Rectal smooth muscle tissue (tissue), 1 donor: ENCODE data around the gene MRPL40.

Experiments
- H3K27ac ChIP-seq: one replicate; pipeline ENCODE4 v1.7.0; 2013; ENCODE audit warnings: low read depth, low read length, inconsistent platforms
- H3K27me3 ChIP-seq: one replicate; pipeline ENCODE4 v1.7.0; 2013; ENCODE audit warnings: low read length; ENCODE audit not compliant: control insufficient read depth, insufficient read depth
- H3K36me3 ChIP-seq: one replicate; pipeline ENCODE4 v1.7.0; 2013; ENCODE audit warnings: low read length; ENCODE audit not compliant: control insufficient read depth, insufficient read depth
- H3K4me1 ChIP-seq: one replicate; pipeline ENCODE4 v1.7.0; 2013; ENCODE audit warnings: low read length; ENCODE audit not compliant: control insufficient read depth, insufficient read depth
- H3K4me3 ChIP-seq: one replicate; pipeline ENCODE4 v1.7.0; 2013; ENCODE audit warnings: low read length
- H3K9ac ChIP-seq: one replicate; pipeline ENCODE4 v1.7.0; 2013; ENCODE audit warnings: low read length

MRPL40 gene

DNA sequence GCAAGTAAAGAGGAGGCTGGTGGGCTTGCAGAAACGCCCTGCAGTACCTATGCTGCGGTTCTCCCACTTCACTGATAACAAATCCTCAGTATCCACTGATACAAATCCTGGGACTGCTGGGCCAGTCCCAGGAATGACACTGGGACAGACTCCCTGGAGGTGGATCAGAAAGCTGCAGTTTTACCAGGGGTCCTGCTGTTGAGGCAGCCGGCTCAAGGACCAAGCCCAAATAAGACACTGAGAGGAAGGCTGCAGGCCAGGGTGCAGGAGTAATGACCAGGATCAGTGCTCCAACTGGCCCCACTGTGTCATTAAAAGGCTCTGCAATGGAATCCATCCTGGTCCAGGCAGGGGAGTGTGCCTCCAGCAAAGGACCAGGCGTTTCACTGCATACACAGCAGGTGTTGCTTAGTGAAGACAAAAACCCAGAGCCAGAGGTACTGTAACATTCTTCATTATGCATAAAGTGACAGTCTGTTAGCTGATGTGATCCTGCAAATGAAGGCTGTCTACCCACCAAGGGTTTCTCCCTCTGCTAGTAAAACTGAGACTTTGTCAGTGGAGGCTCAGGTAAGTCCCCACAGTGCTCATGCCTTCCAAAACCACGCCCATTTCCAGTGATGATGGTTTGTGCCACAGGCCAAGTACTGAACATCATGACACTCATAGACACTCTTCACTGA lies 16.5 kb downstream of the MRPL40 start:
- H3K4me1 ChIP-seq, result peaks cover 5% of the 10 kb centered on the region
- H3K27ac ChIP-seq, result no peak overlapping the region
- no peaks in the 10 kb centered on the region for H3K27me3 ChIP-seq
- H3K4me3 ChIP-seq, result no peak overlapping the region
- H3K9ac ChIP-seq, result no peak overlapping the region
- peaks cover 7% of the 10 kb centered on the region for H3K36me3 ChIP-seq

DNA sequence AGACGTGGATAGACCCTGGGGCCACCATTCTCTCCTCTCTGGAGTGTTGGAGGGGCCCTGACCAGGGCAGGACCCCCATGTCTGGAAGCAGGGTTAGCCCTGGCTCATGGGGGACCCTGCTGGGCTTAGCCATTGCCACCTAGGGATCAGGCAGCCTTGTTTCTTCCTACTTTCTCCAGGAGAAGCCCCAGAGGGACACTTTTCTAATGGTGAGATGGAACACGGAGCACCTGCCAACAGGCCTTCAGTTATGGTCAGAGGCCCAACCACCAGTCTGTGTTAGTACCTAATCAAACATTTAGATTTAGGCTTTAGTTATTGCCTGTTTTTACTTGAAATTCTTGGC lies 17.1 kb downstream of the MRPL40 start:
- Histone ChIP-seq H3K36me3 (peaks cover 4% of the 10 kb centered on the region), H3K27me3 (no peaks in the 10 kb centered on the region), H3K4me1 (peaks cover 5% of the 10 kb centered on the region), H3K27ac (no peak overlapping the region), H3K9ac (no peak overlapping the region), H3K4me3 (no peak overlapping the region)

DNA sequence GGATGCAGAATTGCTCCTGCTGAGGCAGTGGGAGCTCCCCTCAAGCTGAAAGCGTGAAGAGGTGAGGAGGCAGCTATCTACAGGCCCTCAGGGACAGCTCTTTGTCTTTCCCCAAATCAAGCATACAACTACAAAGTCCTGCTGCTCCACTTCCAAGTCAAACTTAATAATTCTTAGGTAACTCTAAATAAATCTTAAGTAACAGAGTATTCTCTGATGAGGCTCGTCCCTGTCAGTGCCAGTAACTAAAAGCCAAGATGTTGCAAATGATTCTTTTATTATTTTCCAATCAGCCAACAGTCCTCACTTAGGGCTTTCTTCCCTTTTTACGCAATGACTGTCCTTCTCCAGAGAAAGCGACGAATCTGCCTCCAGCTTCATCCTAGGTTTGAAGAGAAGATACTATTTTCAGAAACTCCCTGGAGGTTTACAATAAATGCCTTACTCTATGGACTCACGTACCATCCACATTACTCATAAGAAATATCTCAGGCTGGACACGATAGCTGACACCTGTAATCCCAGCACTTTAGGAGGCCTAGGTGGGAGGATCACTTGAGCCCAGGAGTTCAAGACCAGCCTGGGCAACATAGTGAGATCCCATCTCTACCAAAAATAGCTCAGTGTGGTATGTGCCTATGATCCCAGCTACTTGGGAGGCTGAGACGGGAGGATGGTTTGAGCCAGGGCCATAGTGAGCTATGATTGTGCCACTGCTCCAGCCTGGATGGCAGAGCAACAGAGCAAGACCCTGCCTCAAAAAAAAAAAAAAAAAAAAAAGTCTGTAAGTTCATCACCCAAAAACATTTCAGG lies 18.2 kb downstream of the MRPL40 start:
- peaks cover 4% of the 10 kb centered on the region for H3K36me3 ChIP-seq

DNA sequence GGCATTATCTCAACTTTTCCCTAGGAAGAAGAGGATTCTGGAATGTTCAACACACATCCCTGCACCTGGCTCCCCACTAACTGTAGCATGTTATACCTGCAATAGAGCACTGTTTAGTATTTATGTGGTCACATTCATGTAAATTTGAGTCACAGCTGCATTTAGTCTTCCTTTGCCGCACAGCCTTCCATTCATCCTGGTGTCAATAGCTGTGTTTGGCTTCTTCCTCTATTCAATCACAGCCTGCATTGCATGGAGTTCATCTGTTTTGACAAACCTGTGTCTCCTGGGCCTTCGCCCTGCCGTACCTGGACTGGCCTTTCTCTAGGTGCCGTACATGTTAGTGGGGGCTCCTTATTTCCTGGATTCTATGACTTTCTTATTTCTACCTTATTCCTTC lies 19.2 kb downstream of the MRPL40 start:
- no peak overlapping the region for H3K4me3 ChIP-seq
- H3K36me3 ChIP-seq, result peaks cover 12% of the 10 kb centered on the region
- H3K27ac ChIP-seq, result no peak overlapping the region
- no peak overlapping the region for H3K9ac ChIP-seq
- H3K4me1 ChIP-seq, result peaks cover 1% of the 10 kb centered on the region
- H3K27me3 ChIP-seq, result no peaks in the 10 kb centered on the region

More for the DNA sequence above, 18.2 kb downstream of the MRPL40 start:
- peaks cover 5% of the 10 kb centered on the region for H3K4me1 ChIP-seq
- H3K27ac ChIP-seq, result no peak overlapping the region
- H3K27me3 ChIP-seq, result no peaks in the 10 kb centered on the region
- no peak overlapping the region for H3K4me3 ChIP-seq
- H3K9ac ChIP-seq, result no peak overlapping the region

DNA sequence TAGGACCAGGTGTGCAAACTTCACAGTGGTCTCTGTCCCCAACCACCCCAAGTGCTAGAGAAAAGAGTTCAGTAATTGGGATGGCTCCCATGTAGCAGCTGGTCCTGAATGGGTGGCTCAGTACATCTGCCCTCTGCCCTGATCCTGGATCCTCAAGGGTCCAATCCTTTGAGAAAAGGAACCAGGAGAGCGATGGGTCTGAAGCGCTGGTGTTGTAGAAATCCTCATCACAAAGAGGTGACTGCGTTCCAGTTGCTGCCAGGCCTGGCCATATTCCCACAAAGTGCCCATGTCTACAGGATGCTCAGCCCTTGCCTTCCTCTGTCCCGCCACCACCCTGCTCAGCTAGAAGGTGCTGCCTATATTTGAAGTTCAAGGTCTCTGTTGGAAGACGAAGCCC lies 21.4 kb downstream of the MRPL40 start:
- no peak overlapping the region for H3K4me3 ChIP-seq
- peaks cover 17% of the 10 kb centered on the region for H3K36me3 ChIP-seq
- no peaks in the 10 kb centered on the region for H3K27me3 ChIP-seq
- H3K9ac ChIP-seq, result no peak overlapping the region
- no peaks in the 10 kb centered on the region for H3K4me1 ChIP-seq
- H3K27ac ChIP-seq, result no peak overlapping the region

DNA sequence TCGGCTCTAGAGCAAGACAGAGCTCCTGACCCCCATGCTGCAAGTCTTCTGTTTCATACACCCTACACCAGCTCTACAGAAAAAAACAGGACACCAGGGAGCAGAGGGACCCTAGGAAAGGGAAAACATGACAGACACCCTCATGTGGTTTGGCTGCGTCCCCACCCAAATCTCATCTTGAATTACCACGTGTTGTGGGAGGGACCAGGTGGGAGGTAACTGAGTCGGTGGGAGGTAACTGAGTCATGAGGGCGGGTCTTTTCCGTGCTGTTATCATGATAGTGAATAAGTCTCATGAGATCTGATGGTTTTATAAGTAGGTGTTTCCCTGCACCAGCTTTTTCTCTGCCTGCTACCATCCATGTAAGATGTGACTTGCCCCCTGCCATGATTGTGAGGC lies 21.8 kb downstream of the MRPL40 start:
- Histone ChIP-seq H3K4me3 (no peak overlapping the region), H3K9ac (no peak overlapping the region), H3K27ac (no peak overlapping the region), H3K4me1 (no peaks in the 10 kb centered on the region), H3K27me3 (no peaks in the 10 kb centered on the region), H3K36me3 (peaks cover 17% of the 10 kb centered on the region)

DNA sequence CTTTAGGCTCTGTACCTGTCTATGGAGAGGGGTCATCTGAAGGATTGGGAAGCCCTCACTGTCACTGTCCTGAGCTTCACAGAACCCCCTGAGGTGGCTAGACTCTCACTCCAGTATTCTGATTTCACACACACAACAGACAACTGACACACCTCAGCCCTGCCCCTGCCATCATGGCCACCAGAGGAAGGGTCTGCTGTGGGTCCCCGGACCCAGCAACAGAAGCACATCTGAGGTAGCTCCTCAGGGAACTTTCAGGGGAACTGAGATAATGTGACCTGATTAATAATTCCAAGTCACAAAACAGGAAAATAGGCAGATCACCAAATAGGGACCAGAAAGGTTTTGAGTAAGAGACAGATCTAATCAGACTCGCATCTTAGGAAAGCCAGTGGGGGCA lies 22.7 kb downstream of the MRPL40 start:
- Histone ChIP-seq H3K36me3 (peaks cover 17% of the 10 kb centered on the region), H3K4me1 (no peaks in the 10 kb centered on the region), H3K27ac (no peak overlapping the region), H3K27me3 (no peaks in the 10 kb centered on the region), H3K4me3 (no peak overlapping the region), H3K9ac (no peak overlapping the region)

DNA sequence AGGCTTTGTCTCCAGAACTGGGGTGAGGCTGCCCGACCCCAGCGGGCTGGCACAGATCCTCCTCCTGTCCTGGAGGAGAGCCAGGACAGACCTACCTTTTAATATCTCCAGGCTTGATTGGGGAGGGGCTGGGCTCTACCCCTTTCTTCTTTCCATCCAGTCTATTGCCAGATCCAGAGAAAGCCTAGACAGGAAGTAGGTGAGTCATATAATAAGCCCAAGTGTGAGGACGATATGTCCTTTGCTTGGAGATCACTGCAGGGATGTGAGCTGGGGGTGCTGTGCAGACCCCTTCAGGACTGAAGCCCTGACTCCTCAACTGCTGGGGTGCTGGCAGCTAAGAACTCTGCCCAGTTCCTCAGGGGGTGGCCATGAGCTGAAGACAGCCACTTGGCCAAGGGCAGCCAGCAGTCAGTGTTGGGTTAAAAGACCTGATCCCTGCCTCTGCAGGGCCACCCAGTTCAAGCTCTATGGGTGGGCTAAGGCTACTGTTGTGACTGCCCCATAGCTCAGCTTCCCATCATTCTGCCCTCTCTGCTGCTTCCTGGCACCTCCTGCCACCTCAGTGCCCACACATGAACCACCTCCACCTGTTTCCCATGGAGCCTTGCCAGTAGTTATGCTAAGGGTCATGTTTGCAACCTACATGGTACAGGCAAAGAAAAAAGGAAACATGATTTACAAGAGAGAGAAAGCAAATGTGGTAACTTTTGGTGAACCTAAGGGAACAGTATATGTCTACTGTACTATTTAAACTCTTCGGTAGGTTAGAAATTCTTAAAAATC lies 23.4 kb downstream of the MRPL40 start:
- Histone ChIP-seq H3K9ac (no peak overlapping the region), H3K4me3 (no peak overlapping the region), H3K27ac (no peak overlapping the region), H3K27me3 (no peaks in the 10 kb centered on the region), H3K36me3 (peaks cover 17% of the 10 kb centered on the region), H3K4me1 (no peaks in the 10 kb centered on the region)

DNA sequence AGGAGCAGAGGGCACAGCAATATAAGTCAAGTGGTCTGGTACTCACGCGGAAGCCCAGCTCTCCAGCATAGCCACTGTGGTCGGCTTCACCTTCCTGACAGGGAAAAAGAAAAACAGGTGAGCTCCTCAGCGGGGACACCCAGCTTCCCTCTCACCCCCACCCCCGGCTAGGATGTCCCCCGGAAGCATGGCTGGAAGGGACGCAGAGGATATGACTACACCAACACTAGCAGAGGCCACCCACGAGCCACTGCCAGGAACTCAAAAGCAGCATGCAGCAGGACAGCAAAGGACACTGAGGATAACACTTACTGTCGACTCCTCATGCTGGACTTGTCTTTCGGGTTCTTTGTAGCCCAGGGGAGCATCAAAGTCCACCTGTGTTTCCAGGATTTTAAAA lies 24.2 kb downstream of the MRPL40 start:
- Histone ChIP-seq H3K27me3 (no peaks in the 10 kb centered on the region), H3K27ac (no peak overlapping the region), H3K36me3 (peaks cover 17% of the 10 kb centered on the region), H3K4me3 (no peak overlapping the region), H3K4me1 (no peaks in the 10 kb centered on the region), H3K9ac (no peak overlapping the region)

DNA sequence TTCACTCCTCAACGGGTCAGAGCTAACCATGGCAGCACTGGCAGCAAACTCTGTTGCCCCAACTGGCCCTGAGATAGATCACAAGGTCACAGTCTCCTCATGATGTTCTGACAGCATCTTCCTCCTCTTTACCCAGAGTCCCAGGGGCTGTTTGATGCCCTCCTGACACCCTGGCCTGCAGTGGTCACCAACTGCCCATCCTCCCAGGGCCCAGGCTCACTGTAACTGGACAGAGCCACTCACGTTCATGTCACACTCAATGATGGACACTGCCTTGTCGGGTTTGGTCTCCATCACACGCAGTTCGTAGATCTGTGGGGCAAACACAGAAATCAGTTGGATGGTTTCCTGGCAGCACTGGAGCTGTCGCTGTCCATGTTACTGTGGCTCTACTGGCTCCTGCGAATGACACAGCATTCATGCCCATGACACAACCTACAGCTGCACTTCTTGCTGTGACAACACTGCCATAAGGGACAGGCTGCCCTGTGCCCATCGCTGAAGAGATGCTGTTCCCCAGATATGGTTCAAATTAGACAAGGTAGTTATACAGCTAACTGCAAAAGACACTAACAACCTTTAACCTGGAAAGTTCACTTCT lies 25.6 kb downstream of the MRPL40 start:
- peaks cover 14% of the 10 kb centered on the region for H3K36me3 ChIP-seq
- H3K9ac ChIP-seq, result no peak overlapping the region
- no peaks in the 10 kb centered on the region for H3K27me3 ChIP-seq
- H3K4me3 ChIP-seq, result no peak overlapping the region
- H3K27ac ChIP-seq, result no peak overlapping the region
- no peaks in the 10 kb centered on the region for H3K4me1 ChIP-seq

DNA sequence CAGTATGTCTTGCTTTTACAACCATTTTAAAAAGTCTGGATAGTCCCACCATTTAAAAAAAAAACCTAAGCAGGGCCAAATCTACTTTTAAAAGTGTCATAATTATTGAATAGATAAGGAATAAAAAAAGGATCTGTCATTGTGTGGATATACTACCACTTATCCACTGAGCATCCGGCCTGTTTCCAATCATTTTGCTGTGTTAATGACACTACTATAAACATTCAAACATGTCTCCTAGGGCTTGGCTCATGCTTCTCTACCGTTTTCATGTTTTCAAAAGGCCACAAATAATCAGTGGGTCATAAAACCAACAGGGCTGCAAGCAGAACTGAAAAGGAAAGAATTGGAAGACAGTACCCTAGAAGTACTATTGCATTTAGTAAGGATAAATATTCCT lies 27.7 kb downstream of the MRPL40 start:
- H3K9ac ChIP-seq, result no peak overlapping the region
- no peaks in the 10 kb centered on the region for H3K27me3 ChIP-seq
- H3K27ac ChIP-seq, result no peak overlapping the region
- no peak overlapping the region for H3K4me3 ChIP-seq
- H3K4me1 ChIP-seq, result no peaks in the 10 kb centered on the region
- H3K36me3 ChIP-seq, result peaks cover 23% of the 10 kb centered on the region

DNA sequence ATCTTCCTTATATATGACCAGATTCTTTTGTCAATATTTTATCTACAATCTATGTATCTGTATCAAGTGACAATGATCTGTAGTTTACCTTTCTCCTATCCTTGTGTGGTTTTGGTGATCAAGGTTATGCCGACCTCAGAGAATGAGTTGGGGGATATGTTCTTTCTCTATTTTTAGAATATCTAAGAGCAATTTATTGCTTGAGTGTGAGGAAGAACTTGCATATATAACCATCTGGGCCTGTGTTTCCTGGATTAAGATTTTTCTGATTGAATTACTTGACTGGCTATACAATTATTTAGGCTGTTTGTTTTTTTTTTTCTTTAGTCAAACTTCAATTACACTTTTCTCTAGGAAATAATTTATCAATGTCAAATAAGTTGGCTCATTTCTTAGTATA lies 29.2 kb downstream of the MRPL40 start:
- Histone ChIP-seq H3K9ac (no peak overlapping the region), H3K4me1 (no peaks in the 10 kb centered on the region), H3K27me3 (no peaks in the 10 kb centered on the region), H3K4me3 (no peak overlapping the region), H3K36me3 (peaks cover 27% of the 10 kb centered on the region), H3K27ac (no peak overlapping the region)
